NCI-H69 (cell line): ENCODE measurements around the gene ETFDH.
"Not testable (repeated sequence)": the region's sequence is repeated elsewhere in the genome, so short reads cannot be mapped to it uniquely, and the experiment has no call there.

Experiments
- DNase-seq: peaks from one replicate; lab custom pipeline; 2025; lab: John Stamatoyannopoulos, UW

Gene ETFDH

DNA sequence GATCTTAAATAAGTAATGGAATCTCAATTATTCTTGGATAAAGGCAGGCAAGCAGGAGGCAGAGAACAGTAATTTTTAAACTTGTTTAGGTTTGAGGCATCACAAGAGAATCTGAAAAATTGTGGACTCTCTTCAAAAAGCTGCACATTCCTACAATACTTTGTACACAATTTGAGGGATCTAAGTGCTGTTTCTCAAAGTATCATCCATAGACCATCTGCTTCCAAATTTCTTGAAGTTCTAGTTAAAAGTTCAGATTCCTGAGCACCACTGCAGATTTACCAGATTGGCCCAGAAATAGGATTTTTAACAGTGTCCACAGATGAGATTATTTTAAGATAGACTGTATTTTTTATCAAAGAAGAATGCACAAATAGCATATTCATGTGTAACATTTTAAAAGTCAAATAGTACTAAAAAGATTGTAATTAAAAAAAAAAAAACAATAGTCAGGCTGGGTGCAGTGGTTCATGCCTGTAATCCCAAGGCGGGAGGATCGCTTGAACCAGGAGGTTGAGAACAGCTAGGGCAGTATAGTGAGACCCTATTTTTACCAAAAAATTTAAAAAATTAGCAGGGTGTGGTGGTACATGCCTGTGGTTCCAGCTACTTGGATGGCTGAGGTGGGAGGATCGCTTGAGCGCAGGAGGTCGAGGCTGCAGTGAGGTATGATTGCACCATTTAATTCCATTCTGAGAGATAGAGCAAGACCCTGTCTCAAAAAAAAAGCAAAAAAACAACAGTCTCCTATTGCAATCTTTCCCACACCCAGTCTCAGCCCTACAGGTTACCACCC, 82.5 kb downstream of the ETFDH start:
- no peak for DNase-seq

DNA sequence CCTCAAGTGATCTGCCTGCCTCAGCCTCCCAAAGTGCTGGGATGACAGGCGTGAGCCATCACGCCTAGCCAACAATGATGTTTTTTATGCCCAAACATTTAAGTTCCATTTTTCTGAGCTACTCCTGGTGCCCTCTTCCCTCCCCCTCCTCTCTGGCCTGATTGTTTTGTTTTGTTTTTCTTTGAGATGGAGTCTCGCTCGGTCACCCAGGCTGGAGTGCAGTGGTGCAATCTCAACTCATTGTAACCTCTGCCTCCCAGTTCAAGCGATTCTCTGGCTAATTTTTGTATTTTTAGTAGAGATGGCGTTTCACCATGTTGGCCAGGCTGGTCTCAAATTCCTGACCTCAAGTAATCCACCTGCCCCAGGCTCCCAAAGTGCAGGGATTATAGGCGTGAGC, 83.7 kb downstream of the ETFDH start:
- DNase-seq = not testable (repeated sequence)

DNA sequence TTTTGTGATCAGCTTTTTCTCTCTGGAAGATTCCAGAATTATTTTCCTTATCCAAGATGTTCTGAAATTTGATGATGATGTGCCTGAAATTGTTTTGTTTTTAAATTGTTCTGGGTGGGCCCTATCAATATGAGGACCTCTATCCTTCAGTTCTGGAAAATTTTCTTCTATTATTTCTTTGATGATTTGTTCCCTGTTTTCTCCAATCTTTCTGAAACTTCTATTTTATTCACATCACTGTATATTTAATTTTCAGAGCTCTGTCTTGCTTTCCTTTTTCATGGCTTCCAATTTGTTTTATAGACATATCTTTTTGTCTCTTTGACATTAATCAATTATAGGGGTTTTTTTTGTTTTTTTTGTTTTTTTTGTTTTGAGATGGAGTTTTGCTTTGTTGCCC, 84.5 kb downstream of the ETFDH start:
- no peak for DNase-seq

DNA sequence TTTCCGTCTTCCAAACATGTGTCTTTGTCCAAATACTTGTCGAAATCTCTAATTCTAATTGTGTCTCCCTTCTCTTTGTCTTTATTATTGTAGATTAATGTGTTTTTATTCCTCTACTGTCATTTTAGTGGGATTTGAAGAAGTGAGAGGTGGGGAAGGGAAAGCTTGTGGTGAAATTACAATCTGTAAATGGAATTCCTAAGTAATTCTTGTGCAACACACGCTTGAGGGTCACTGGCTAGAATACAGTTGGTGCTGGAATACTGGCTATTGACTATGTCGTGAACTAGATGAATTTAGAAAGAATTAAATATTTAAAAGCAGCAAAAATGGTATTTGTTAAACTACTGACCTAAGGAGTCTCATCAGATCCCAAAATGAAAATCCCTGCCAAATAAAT, 86.0 kb downstream of the ETFDH start:
- no peak for DNase-seq

DNA sequence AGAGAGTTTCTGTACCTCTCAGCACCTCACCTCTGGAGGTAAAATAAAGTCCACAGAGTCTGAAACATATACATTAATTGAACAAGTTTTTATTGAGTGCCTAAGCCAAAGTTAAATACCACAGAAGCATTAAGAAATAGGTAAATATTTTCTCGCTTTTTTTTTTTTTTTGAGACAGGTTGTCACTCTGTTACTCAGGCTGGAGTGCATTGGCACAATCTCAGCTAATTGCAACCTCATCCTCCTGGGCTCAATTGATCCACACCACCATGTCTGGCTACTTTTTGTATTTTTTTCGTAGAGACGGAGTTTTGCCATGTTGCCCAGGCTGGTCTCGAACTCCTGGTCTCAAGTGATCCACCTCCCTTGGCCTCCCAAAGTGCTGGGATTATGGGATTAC, 86.6 kb downstream of the ETFDH start:
- DNase-seq = no peak
